Measurements from ENCODE around the gene SMIM38. TPM values are rescaled to one million over a fixed set of nuclear protein-coding genes. Genes with fewer than 3 reads are reported as not detected.

Gene SMIM38
- total RNA-seq, 1 experiment from 2014 or later, result 0.09 TPM

DNA sequence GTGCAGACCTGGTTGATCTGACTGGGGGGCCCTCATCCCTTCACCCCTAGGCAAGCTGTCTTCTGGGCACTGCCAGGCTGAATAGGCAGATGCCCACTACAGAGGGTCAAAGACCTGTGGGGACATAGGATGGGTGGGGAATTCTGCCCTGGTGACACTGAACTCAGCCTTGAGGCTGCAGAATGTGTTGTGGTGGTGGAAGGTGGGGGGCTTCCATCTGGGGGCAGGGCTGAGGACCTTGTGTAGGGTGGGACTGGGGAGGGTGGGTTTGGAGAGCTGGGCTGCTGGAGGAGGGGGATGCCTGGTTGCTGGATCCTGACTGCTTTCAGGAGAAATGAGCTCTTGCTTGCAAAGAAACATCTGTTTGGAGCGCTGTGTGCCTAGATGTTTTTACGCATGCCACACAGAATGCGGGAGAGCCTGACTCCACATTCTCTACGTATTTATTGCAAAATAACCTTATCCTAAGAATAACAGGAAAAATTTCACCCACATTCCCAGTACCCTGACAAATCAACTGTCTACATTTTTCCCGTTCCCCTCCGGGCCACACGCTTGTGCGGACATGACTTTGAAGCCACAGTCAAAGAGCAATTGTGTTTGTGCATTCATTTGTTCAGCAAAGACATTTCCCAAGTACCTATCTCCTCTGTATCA lies 18.3 kb downstream of the SMIM38 start:
- H3K9me3 Mint-ChIP-seq, result peaks cover 6 to 11% of the 10 kb centered on the region in 2 experiments; a peak in 3 of 5 replicates
- H3K4me3 Mint-ChIP-seq, result no peak overlapping the region
- Histone ChIP-seq H3K79me2 (ENCODE audit: insufficient read depth, low read length) (no peaks in the 10 kb centered on the region), H4K5ac (ENCODE audit: insufficient read length, low read depth, low read length) (no peak overlapping the region), H3K27me3 (ENCODE audit: insufficient read depth, low read length) (no peaks in the 10 kb centered on the region), H3K23me2 (ENCODE audit: insufficient read length, low read depth, low read length, poor library complexity, severe bottlenecking) (no peaks in the 10 kb centered on the region), H3K4ac (ENCODE audit: low read depth, low read length) (no peak overlapping the region), H3K18ac (ENCODE audit: insufficient read length, low read depth, low read length) (no peak overlapping the region), H2BK12ac (ENCODE audit: insufficient read length, low read depth, low read length) (no peak overlapping the region), H4K20me1 (ENCODE audit: control insufficient read depth, insufficient read depth, insufficient read length) (no peaks in the 10 kb centered on the region), H2BK15ac (ENCODE audit: low read depth, low read length) (no peak overlapping the region), H4K91ac (ENCODE audit: insufficient read length, low read depth, low read length) (no peak overlapping the region), H3K9ac (ENCODE audit: extremely low read depth, insufficient read length, low read length) (no peak overlapping the region), H3T11ph (ENCODE audit: low read length) (no peak overlapping the region), H3K4me1 (ENCODE audit: insufficient read depth, low read length) (no peaks in the 10 kb centered on the region), H3K56ac (ENCODE audit: insufficient read length, low read depth, low read length) (no peak overlapping the region), H2BK5ac (ENCODE audit: insufficient read length, low read length) (no peak overlapping the region), H3K14ac (ENCODE audit: insufficient read depth, low read length) (no peak overlapping the region), H2BK120ac (ENCODE audit: low read depth, low read length, poor library complexity, severe bottlenecking) (no peak overlapping the region), H3K27ac (ENCODE audit: insufficient read length, low read depth, low read length) (no peak overlapping the region), H4K8ac (replicated peaks; ENCODE audit: insufficient read length, low read depth, low read length) (no peak overlapping the region), H2AK5ac (ENCODE audit: insufficient read length, low read length) (no peak overlapping the region), H3K23ac (ENCODE audit: insufficient read length, low read depth, low read length) (no peak overlapping the region), H3K4me2 (ENCODE audit: insufficient read depth, insufficient read length, low read length) (no peak overlapping the region), H2BK20ac (ENCODE audit: low read depth, low read length, poor library complexity, severe bottlenecking) (no peak overlapping the region), H3K79me1 (ENCODE audit: insufficient read depth, low read depth, low read length, poor library complexity, severe bottlenecking) (no peaks in the 10 kb centered on the region), H3K9me3 (ENCODE audit: control insufficient read depth, low read depth, low read length) (no peaks in the 10 kb centered on the region), H2AFZ (ENCODE audit: low read length) (no peak overlapping the region)
- H3K27ac Mint-ChIP-seq, result no peak overlapping the region
- H3K4me1 Mint-ChIP-seq, result 0 out of 4 replicates have a peak, but pooled peaks cover 0 to 2% of the 10 kb centered on the region in 2 experiments
- no peaks in the 10 kb centered on the region for H3K36me3 Mint-ChIP-seq (ENCODE audit: insufficient read depth in 1 of 3, low read depth in 3 of 3)
- DNase-seq, result no peak
- TF ChIP-seq CTCF (conservative IDR thresholded peaks at IDR 0.05), result no peak
- peaks cover 12% of the 10 kb centered on the region for H3K27me3 Mint-ChIP-seq (ENCODE audit: low read depth)
- WGBS (ENCODE audit: extremely low coverage, insufficient read length, low lambda C conversion rate), result no CpG with 5 or more reads among the region's 8 CpGs

Data from H9 (cell line).